Neural cell (in vitro differentiated cells): ENCODE data around the gene TMEM167A.

Experiments used
- EP300 ChIP-seq: fragments of 450-650 bp; conservative IDR thresholded peaks from 2 replicates; pipeline ENCODE4 v1.6.1; 2014; ENCODE audit warnings: antibody characterized with exemption, mild to moderate bottlenecking, moderate library complexity; ENCODE audit not compliant: poor library complexity, severe bottlenecking
- EZH2 ChIP-seq: fragments of 200-600, 300-800 bp; shearing (Covaris generic), sonication (generic); IDR thresholded peaks from 2 replicates; pipeline ENCODE4 v1.6.1; 2014; ENCODE audit warnings: antibody characterized with exemption, low read length, borderline replicate concordance, mild to moderate bottlenecking; ENCODE audit not compliant: insufficient read depth, poor library complexity, severe bottlenecking
- MXI1 ChIP-seq: fragments of 450-650 bp; conservative IDR thresholded peaks from 2 replicates; pipeline ENCODE4 v1.6.1; 2014; ENCODE audit warnings: antibody characterized with exemption, mild to moderate bottlenecking; ENCODE audit not compliant: poor library complexity, severe bottlenecking
- POLR2AphosphoS5 ChIP-seq: IDR thresholded peaks from 2 replicates; pipeline ENCODE4 v1.6.1; 2012
- RAD21 ChIP-seq: fragments of 450-650 bp; conservative IDR thresholded peaks from 2 replicates; pipeline ENCODE4 v1.6.1; 2014; ENCODE audit warnings: antibody characterized with exemption, mild to moderate bottlenecking, moderate library complexity
- REST ChIP-seq: IDR thresholded peaks from 2 replicates; pipeline ENCODE4 v1.6.1; 2012; ENCODE audit warnings: borderline replicate concordance
- SMC3 ChIP-seq: fragments of 450-650 bp; conservative IDR thresholded peaks from 2 replicates; pipeline ENCODE4 v1.6.1; 2014; ENCODE audit warnings: antibody characterized with exemption, mild to moderate bottlenecking, moderate library complexity; ENCODE audit not compliant: poor library complexity
- TAF1 ChIP-seq: IDR thresholded peaks from 2 replicates; pipeline ENCODE4 v1.6.1; 2012; ENCODE audit warnings: low read depth
- TF ChIP-seq, protein P1 (sequence below): fragments of 450-650 bp; IDR thresholded peaks from 2 replicates; pipeline ENCODE4 v1.5.1; 2014; ENCODE audit warnings: antibody characterized with exemption, mild to moderate bottlenecking, moderate library complexity; ENCODE audit not compliant: poor library complexity, severe bottlenecking

- TF ChIP-seq SMC3 (no peak), REST (no peak), EP300 (no peak), POLR2AphosphoS5 (no peak), EZH2 (no peak), TAF1 (no peak), MXI1 (no peak), RAD21 (no peak)
- TF ChIP-seq, protein P1, sequence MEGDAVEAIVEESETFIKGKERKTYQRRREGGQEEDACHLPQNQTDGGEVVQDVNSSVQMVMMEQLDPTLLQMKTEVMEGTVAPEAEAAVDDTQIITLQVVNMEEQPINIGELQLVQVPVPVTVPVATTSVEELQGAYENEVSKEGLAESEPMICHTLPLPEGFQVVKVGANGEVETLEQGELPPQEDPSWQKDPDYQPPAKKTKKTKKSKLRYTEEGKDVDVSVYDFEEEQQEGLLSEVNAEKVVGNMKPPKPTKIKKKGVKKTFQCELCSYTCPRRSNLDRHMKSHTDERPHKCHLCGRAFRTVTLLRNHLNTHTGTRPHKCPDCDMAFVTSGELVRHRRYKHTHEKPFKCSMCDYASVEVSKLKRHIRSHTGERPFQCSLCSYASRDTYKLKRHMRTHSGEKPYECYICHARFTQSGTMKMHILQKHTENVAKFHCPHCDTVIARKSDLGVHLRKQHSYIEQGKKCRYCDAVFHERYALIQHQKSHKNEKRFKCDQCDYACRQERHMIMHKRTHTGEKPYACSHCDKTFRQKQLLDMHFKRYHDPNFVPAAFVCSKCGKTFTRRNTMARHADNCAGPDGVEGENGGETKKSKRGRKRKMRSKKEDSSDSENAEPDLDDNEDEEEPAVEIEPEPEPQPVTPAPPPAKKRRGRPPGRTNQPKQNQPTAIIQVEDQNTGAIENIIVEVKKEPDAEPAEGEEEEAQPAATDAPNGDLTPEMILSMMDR, result no peak
Observed at GRCh38 chr5:83126501-83126900, 49.3 kb upstream of the TMEM167A start.
